Endothelial cell of umbilical vein (primary cell): Measurements from ENCODE around the gene DNAJC11. TPM values are rescaled to one million over a fixed set of nuclear protein-coding genes. Genes with fewer than 3 reads are reported as not detected.

Source experiments
- BruUV-seq: library from RNA; stranded (reverse); fragments of 400-500 nt; replicated peaks from 2 replicates; lab custom pipeline; 2021; lab: Mats Ljungman, UMichigan
- CTCF ChIA-PET: fragments of 300-600, 350-600 bp; sonication (Branson Sonifier 250); formaldehyde crosslinking; loops from one replicate; lab custom pipeline; 2021; ENCODE audit warnings: antibody characterized with exemption, inconsistent platforms; lab: Charles Lee
- POLR2A ChIA-PET: fragments of 300-600, 350-600 bp; sonication (Branson Sonifier 250); formaldehyde crosslinking; loops from one replicate; lab custom pipeline; 2021; ENCODE audit warnings: antibody characterized with exemption, inconsistent platforms; lab: Charles Lee
- DNase-seq: peaks from one replicate; pipeline ENCODE4 v3.0.0-alpha.2; 2011; ENCODE audit warnings: low read depth, low spot score
- FAIRE-seq: peaks from 2 replicates; lab custom pipeline; 2011; peaks lifted over from hg19 to GRCh38; lab: Jason Lieb, UNC
- H2AFZ ChIP-seq: 2 replicates; pipeline ENCODE4 v1.6.0; 2012; ENCODE audit warnings: low read depth, low read length, control low read depth, inconsistent platforms
- H3K27ac ChIP-seq: 2 replicates; pipeline ENCODE4 v1.5.1; 2011; ENCODE audit warnings: low read depth, mild to moderate bottlenecking, control low read depth, low read length, moderate library complexity; ENCODE audit not compliant: insufficient read depth
- H3K27me3 ChIP-seq, 2 experiments: 2 replicates each; pipeline versions ENCODE4 v1.6.0 to v1.6.1; 2011; ENCODE audit warnings: low read length in 2 of 2, mixed read lengths in 1 of 2; ENCODE audit not compliant: control insufficient read depth in 2 of 2, insufficient read depth in 2 of 2
- H3K36me3 ChIP-seq, 2 experiments: 2 replicates in 1 of 2; 3 replicates in 1 of 2; pipeline ENCODE4 v1.5.1; 2011; ENCODE audit warnings: low read length in 2 of 2, mild to moderate bottlenecking in 1 of 2, moderate library complexity in 1 of 2; ENCODE audit not compliant: control insufficient read depth in 2 of 2, insufficient read depth in 2 of 2; ENCODE audit errors: extremely low read depth in 1 of 2
- H3K4me1 ChIP-seq: 3 replicates; pipeline ENCODE4 v1.5.1; 2011; ENCODE audit warnings: mild to moderate bottlenecking, low read length; ENCODE audit not compliant: control insufficient read depth, insufficient read depth; ENCODE audit errors: extremely low read depth
- H3K4me2 ChIP-seq: 2 replicates; pipeline ENCODE4 v1.6.1; 2011; ENCODE audit warnings: low read length, control low read depth, mixed read lengths; ENCODE audit not compliant: insufficient read depth
- H3K4me3 ChIP-seq, 3 experiments: fragments of 200-600 bp in 1 of 3; sonication (generic), shearing (Covaris generic) in 1 of 3; replicated peaks in 1 of 3; 2 replicates each; pipeline ENCODE4 v1.5.1; 2011 to 2016; ENCODE audit warnings: control low read depth in 3 of 3, low read length in 3 of 3, mild to moderate bottlenecking in 2 of 3, inconsistent platforms in 1 of 3, low read depth in 1 of 3, moderate library complexity in 1 of 3; ENCODE audit not compliant: insufficient read depth in 1 of 3
- H3K79me2 ChIP-seq: 2 replicates; pipeline ENCODE4 v1.6.0; 2012; ENCODE audit warnings: low read length, inconsistent platforms; ENCODE audit not compliant: control insufficient read depth, insufficient read depth
- H3K9ac ChIP-seq: replicated peaks from 2 replicates; pipeline ENCODE3; 2011; ENCODE audit warnings: low read length, control low read depth; ENCODE audit not compliant: insufficient read depth; ENCODE audit errors: extremely low read depth
- H3K9me1 ChIP-seq: replicated peaks from 3 replicates; pipeline ENCODE4 v1.6.0; 2011; ENCODE audit warnings: mild to moderate bottlenecking, low read length; ENCODE audit not compliant: control insufficient read depth, insufficient read depth; ENCODE audit errors: extremely low read depth
- H3K9me3 ChIP-seq: replicated peaks from 2 replicates; pipeline ENCODE4 v1.5.1; 2012; ENCODE audit warnings: low read length, inconsistent platforms; ENCODE audit not compliant: control insufficient read depth, insufficient read depth
- H4K20me1 ChIP-seq: replicated peaks from 2 replicates; pipeline ENCODE3; 2011; ENCODE audit warnings: mild to moderate bottlenecking, low read length; ENCODE audit not compliant: control insufficient read depth, insufficient read depth; ENCODE audit errors: extremely low read depth
- EZH2 ChIP-seq: IDR thresholded peaks from 2 replicates; pipeline ENCODE4 v1.6.1; 2012; ENCODE audit warnings: borderline replicate concordance, low read depth, mild to moderate bottlenecking, moderate library complexity, low read length, inconsistent platforms; ENCODE audit not compliant: severe bottlenecking
- FOS ChIP-seq: IDR thresholded peaks from 2 replicates; pipeline ENCODE4 v1.6.1; 2011; ENCODE audit warnings: mild to moderate bottlenecking, low read length, moderate library complexity, borderline replicate concordance; ENCODE audit not compliant: insufficient read depth
- GATA2 ChIP-seq: IDR thresholded peaks from 2 replicates; pipeline ENCODE4 v1.7.0; 2011; ENCODE audit warnings: low read depth, mild to moderate bottlenecking, moderate library complexity, mixed read lengths, low read length; ENCODE audit not compliant: insufficient read length, insufficient read depth
- JUN ChIP-seq: IDR thresholded peaks from 2 replicates; pipeline ENCODE4 v1.6.1; 2011; ENCODE audit warnings: borderline replicate concordance, low read depth; ENCODE audit not compliant: insufficient read length, insufficient read depth
- MYC ChIP-seq: IDR thresholded peaks from one replicate; pipeline ENCODE4 v1.6.1; 2011; ENCODE audit warnings: mild to moderate bottlenecking, low read depth, low read length
- POLR2A ChIP-seq: IDR thresholded peaks from 2 replicates; pipeline ENCODE4 v1.6.1; 2012; ENCODE audit warnings: low read depth, mild to moderate bottlenecking, control low read depth, low read length
- POLR2AphosphoS5 ChIP-seq: IDR thresholded peaks from 2 replicates; pipeline ENCODE4 v1.6.1; 2012; ENCODE audit warnings: low read depth, mild to moderate bottlenecking, control low read depth, low read length, moderate library complexity; ENCODE audit not compliant: insufficient read depth
- dilution Hi-C: fragments of 300-500 bp; cut with MboI; formaldehyde crosslinking; loops from one replicate; pipeline ENCODE4 v1.15.0; 2019; ENCODE audit warnings: low sequenced_read_pairs; ENCODE audit not compliant: extremely low pct_ligation_motif_present
- intact Hi-C: fragments of 100-400 bp; cut with micrococcal nuclease; formaldehyde crosslinking; loops from one replicate; pipeline ENCODE4 v1.10.0; 2022
- polyA plus RNA-seq, 4 experiments: library from polyadenylated mRNA; depleted of rRNA in 3 of 4; stranded (reverse) in 3 of 4; unstranded in 1 of 4; fragments of >200 nt; gene quantifications; 2 replicates each; pipeline versions ENCODE4 v1.2.1 to v1.2.3, GENCODE V29; 2011 to 2012; ENCODE audit warnings: missing spikeins in 1 of 4
- total RNA-seq: library from RNA; stranded (reverse); gene quantifications from 2 replicates; pipeline ENCODE4 v1.2.3, GENCODE V29; 2021
- TF ChIP-seq, protein P1 (sequence below), 2 donors: IDR thresholded peaks; 1 replicate in 1 of 2; 2 replicates in 1 of 2; pipeline ENCODE4 v1.5.1; 2011; ENCODE audit warnings: low read length in 2 of 2, mild to moderate bottlenecking in 2 of 2, moderate library complexity in 2 of 2, control low read depth in 1 of 2, inconsistent platforms in 1 of 2, low read depth in 1 of 2; ENCODE audit not compliant: insufficient read depth in 1 of 2; ENCODE audit errors: extremely low read depth in 1 of 2
- TF ChIP-seq, protein P2 (sequence below): IDR thresholded peaks from 2 replicates; pipeline ENCODE4 v1.6.1; 2011; ENCODE audit not compliant: insufficient read depth, insufficient read length

The DNAJC11 gene
- total and polyA plus RNA-seq, 2 donors (not counting 3 experiments of a cell fraction or from before 2014, with no cell fraction given), result 31.1 to 64.3 TPM

DNA sequence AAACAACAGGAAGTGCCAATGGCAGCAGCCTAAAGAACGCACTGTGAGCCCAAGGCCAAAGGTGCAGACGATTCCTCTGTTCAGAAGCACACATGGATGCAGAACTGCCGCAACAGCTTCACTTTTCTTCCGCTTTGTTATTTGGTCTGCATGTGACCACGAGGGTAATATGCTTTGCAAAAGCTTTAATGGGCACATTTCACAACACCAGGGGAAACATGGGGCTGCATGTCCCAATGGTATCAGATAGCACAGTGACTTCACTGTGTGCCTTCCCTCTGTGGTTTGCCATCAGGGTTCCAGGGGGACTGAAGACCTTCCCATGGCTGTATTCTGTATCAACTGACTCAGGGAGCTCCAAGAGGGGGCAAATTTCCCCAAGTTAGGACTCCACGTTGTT is 48.6 kb downstream of the DNAJC11 start:
- H3K4me2 ChIP-seq, result no peak overlapping the region
- no peak for FAIRE-seq
- no peaks in the 10 kb centered on the region for H4K20me1 ChIP-seq
- no peak overlapping the region for H3K27ac ChIP-seq
- no peak for DNase-seq
- no peaks in the 10 kb centered on the region for H3K27me3 ChIP-seq
- no TSS peak for BruUV-seq
- CTCF ChIA-PET, result interaction anchor here (1.5 kb wide), 1 partner anchor 48 kb away, joined by 3 read pairs; the partner anchor contains the start of gene DNAJC11
- TF ChIP-seq, protein P1, sequence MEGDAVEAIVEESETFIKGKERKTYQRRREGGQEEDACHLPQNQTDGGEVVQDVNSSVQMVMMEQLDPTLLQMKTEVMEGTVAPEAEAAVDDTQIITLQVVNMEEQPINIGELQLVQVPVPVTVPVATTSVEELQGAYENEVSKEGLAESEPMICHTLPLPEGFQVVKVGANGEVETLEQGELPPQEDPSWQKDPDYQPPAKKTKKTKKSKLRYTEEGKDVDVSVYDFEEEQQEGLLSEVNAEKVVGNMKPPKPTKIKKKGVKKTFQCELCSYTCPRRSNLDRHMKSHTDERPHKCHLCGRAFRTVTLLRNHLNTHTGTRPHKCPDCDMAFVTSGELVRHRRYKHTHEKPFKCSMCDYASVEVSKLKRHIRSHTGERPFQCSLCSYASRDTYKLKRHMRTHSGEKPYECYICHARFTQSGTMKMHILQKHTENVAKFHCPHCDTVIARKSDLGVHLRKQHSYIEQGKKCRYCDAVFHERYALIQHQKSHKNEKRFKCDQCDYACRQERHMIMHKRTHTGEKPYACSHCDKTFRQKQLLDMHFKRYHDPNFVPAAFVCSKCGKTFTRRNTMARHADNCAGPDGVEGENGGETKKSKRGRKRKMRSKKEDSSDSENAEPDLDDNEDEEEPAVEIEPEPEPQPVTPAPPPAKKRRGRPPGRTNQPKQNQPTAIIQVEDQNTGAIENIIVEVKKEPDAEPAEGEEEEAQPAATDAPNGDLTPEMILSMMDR (IDR thresholded peaks at IDR 0.05; ENCODE audit: extremely low read depth in 1 of 2, insufficient read depth in 1 of 2, low read depth in 1 of 2, low read length in 2 of 2), result no peak
- TF ChIP-seq EZH2 (no peak), JUN (no peak), POLR2AphosphoS5 (no peak), FOS (no peak)
- H3K9me1 ChIP-seq, result no peaks in the 10 kb centered on the region
- dilution Hi-C loops (no loop called here), intact Hi-C loops (no loop called here)
- peaks cover 0 to 18% of the 10 kb centered on the region in 2 experiments for H3K36me3 ChIP-seq
- H3K9me3 ChIP-seq, result no peaks in the 10 kb centered on the region
- H3K4me1 ChIP-seq, result no peaks in the 10 kb centered on the region
- no peak overlapping the region for H2AFZ ChIP-seq
- peaks cover 2% of the 10 kb centered on the region for H3K79me2 ChIP-seq
- POLR2A ChIA-PET, result no interaction called here
- no peak overlapping the region for H3K9ac ChIP-seq
- no peak overlapping the region for H3K4me3 ChIP-seq

DNA sequence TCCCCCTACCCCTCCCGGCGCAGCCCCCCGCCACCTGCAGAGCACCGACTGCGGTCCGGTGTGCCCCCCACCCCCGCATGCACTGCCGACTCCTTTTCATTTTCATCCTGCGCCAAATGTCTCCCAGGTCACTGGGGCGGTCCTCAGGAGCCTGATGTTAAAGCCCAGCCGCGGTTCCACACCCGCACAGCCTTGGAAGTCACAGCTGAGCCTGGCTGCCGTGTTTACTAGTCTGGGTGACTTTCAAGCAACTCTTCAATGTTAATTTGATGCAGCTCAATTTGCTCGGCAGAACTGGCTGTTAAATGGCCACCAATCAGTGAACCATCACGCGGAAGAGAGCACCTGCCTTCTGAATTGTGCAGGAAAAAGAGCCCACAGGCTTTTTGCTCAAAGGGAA is 49.7 kb downstream of the DNAJC11 start:
- intact Hi-C loops (no loop called here), dilution Hi-C loops (no loop called here)
- no peaks in the 10 kb centered on the region for H3K79me2 ChIP-seq
- H3K9ac ChIP-seq, result no peak overlapping the region
- no peaks in the 10 kb centered on the region for H3K4me1 ChIP-seq
- H3K9me1 ChIP-seq, result no peaks in the 10 kb centered on the region
- H3K4me3 ChIP-seq, result no peak overlapping the region
- H3K9me3 ChIP-seq, result no peaks in the 10 kb centered on the region
- no peaks in the 10 kb centered on the region for H4K20me1 ChIP-seq
- TF ChIP-seq FOS, result no peak
- no peak for TF ChIP-seq POLR2A
- TF ChIP-seq, protein P2, sequence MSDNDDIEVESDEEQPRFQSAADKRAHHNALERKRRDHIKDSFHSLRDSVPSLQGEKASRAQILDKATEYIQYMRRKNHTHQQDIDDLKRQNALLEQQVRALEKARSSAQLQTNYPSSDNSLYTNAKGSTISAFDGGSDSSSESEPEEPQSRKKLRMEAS, result no peak
- no peak for TF ChIP-seq MYC
- no peak for TF ChIP-seq JUN
- no peak for TF ChIP-seq POLR2AphosphoS5
- TF ChIP-seq EZH2, result no peak
- TF ChIP-seq, protein P1 (IDR thresholded peaks at IDR 0.05; ENCODE audit: extremely low read depth in 1 of 2, insufficient read depth in 1 of 2, low read depth in 1 of 2, low read length in 2 of 2), result no peak
- TF ChIP-seq GATA2, result no peak
- H3K4me2 ChIP-seq, result no peak overlapping the region
- no peak overlapping the region for H3K27ac ChIP-seq
- FAIRE-seq (no peak), DNase-seq (no peak)
- no peak overlapping the region for H2AFZ ChIP-seq
- CTCF ChIA-PET, result interaction anchor here (0.8 kb wide), 1 partner anchor 97 kb away, joined by 3 read pairs; the partner anchor contains the start of genes NOL9 and TAS1R1
- H3K27me3 ChIP-seq, result no peaks in the 10 kb centered on the region
- H3K36me3 ChIP-seq, result peaks cover 0 to 18% of the 10 kb centered on the region in 2 experiments
- no TSS peak for BruUV-seq
- POLR2A ChIA-PET, result no interaction called here
